Measurements from ENCODE around the gene RNF25. TPM values are rescaled to one million over a fixed set of nuclear protein-coding genes. Genes with fewer than 3 reads are reported as not detected.
A peak's percentile ranks its signal among the peaks of the same experiment; 100 is the strongest.

Gene RNF25
- total and polyA plus RNA-seq, 11 donors: 9.7 to 24.0 (median 16.0) TPM

- no peak for DNase-seq
- Histone ChIP-seq H3K27ac (peak overlapping the region in 1 of 12 donors; percentile 75), H3K4me3 (no peak overlapping the region), H3K27me3 (no peaks in the 10 kb centered on the region), H3K36me3 (no peaks in the 10 kb centered on the region), H3K9me3 (no peaks in the 10 kb centered on the region), H3K4me1 (peaks cover 0 to 19% (median 0%) of the 10 kb centered on the region in 12 donors)
- TF ChIP-seq POLR2A (IDR thresholded peaks at IDR 0.05) (no peak), CTCF (IDR thresholded peaks at IDR 0.05) (no peak)
- WGBS, 4 donors: 53 to 69% (median 63%) methylated on average over 3 of the region's 3 CpGs
- no peak for ATAC-seq
- intact Hi-C loops (cut with DNase I): no loop called here
Measured at GRCh38 chr2:218623366-218623705, 48.5 kb downstream of the RNF25 start.

- no peak overlapping the region for H3K4me3 ChIP-seq
- ATAC-seq (peak in 3 of 4 donors; percentile 11 to 77 (median 53)), DNase-seq (no peak)
- no peaks in the 10 kb centered on the region for H3K36me3 ChIP-seq
- no peaks in the 10 kb centered on the region for H3K27me3 ChIP-seq
- H3K27ac ChIP-seq: peak overlapping the region in 1 of 12 donors; percentile 75
- intact Hi-C loops (cut with DNase I): no loop called here
- H3K9me3 ChIP-seq: no peaks in the 10 kb centered on the region
- no peak for TF ChIP-seq CTCF (IDR thresholded peaks at IDR 0.05)
- TF ChIP-seq POLR2A (IDR thresholded peaks at IDR 0.05): no peak
- H3K4me1 ChIP-seq: peaks cover 0 to 19% (median 0%) of the 10 kb centered on the region in 12 donors
- 45 to 48% (median 46%) methylated on average over 7 of the region's 7 CpGs for WGBS, 4 donors
Measured at GRCh38 chr2:218622606-218623365, 49.0 kb downstream of the RNF25 start.

- DNase-seq: no peak
- Histone ChIP-seq H3K4me3 (no peak overlapping the region), H3K9me3 (no peaks in the 10 kb centered on the region), H3K36me3 (no peaks in the 10 kb centered on the region), H3K27me3 (no peaks in the 10 kb centered on the region), H3K4me1 (peaks cover 0 to 19% (median 0%) of the 10 kb centered on the region in 12 donors), H3K27ac (no peak overlapping the region)
- no peak for ATAC-seq
- TF ChIP-seq CTCF (IDR thresholded peaks at IDR 0.05): no peak
- TF ChIP-seq POLR2A (IDR thresholded peaks at IDR 0.05): no peak
- 80 to 82% (median 81%) methylated on average over 7 of the region's 7 CpGs for WGBS, 4 donors
- intact Hi-C loops (cut with DNase I): no loop called here
Measured at GRCh38 chr2:218621007-218621406, 50.8 kb downstream of the RNF25 start.

GRCh38 chr2:218618102-218618860, 53.5 kb downstream of the RNF25 start:
- no peaks in the 10 kb centered on the region for H3K27me3 ChIP-seq
- no peak for TF ChIP-seq POLR2A (IDR thresholded peaks at IDR 0.05)
- TF ChIP-seq CTCF (IDR thresholded peaks at IDR 0.05): no peak
- H3K27ac ChIP-seq: no peak overlapping the region
- 87 to 95% (median 90%) methylated on average over 8 to 9 of the region's 9 CpGs for WGBS, 4 donors
- DNase-seq (no peak), ATAC-seq (no peak)
- no peaks in the 10 kb centered on the region for H3K9me3 ChIP-seq
- peaks cover 0 to 13% (median 0%) of the 10 kb centered on the region in 12 donors for H3K4me1 ChIP-seq
- H3K4me3 ChIP-seq: no peak overlapping the region
- no peaks in the 10 kb centered on the region for H3K36me3 ChIP-seq
- intact Hi-C loops (cut with DNase I): no loop called here
